ENCODE results near the gene FAM83C.
"Not testable (repeated sequence)": the region's sequence is repeated elsewhere in the genome, so short reads cannot be mapped to it uniquely, and the experiment has no call there.

The FAM83C gene

GRCh38 chr20:35318502-35319157 lies 26.4 kb upstream of the FAM83C start:
- TF ChIP-seq ZFX (IDR thresholded peaks at IDR 0.05; ENCODE audit: borderline replicate concordance): no peak
- TF ChIP-seq, protein P1, sequence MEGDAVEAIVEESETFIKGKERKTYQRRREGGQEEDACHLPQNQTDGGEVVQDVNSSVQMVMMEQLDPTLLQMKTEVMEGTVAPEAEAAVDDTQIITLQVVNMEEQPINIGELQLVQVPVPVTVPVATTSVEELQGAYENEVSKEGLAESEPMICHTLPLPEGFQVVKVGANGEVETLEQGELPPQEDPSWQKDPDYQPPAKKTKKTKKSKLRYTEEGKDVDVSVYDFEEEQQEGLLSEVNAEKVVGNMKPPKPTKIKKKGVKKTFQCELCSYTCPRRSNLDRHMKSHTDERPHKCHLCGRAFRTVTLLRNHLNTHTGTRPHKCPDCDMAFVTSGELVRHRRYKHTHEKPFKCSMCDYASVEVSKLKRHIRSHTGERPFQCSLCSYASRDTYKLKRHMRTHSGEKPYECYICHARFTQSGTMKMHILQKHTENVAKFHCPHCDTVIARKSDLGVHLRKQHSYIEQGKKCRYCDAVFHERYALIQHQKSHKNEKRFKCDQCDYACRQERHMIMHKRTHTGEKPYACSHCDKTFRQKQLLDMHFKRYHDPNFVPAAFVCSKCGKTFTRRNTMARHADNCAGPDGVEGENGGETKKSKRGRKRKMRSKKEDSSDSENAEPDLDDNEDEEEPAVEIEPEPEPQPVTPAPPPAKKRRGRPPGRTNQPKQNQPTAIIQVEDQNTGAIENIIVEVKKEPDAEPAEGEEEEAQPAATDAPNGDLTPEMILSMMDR (IDR thresholded peaks at IDR 0.05): no peak
- peak overlapping the region; percentile 74 for H3K27ac ChIP-seq

DNA sequence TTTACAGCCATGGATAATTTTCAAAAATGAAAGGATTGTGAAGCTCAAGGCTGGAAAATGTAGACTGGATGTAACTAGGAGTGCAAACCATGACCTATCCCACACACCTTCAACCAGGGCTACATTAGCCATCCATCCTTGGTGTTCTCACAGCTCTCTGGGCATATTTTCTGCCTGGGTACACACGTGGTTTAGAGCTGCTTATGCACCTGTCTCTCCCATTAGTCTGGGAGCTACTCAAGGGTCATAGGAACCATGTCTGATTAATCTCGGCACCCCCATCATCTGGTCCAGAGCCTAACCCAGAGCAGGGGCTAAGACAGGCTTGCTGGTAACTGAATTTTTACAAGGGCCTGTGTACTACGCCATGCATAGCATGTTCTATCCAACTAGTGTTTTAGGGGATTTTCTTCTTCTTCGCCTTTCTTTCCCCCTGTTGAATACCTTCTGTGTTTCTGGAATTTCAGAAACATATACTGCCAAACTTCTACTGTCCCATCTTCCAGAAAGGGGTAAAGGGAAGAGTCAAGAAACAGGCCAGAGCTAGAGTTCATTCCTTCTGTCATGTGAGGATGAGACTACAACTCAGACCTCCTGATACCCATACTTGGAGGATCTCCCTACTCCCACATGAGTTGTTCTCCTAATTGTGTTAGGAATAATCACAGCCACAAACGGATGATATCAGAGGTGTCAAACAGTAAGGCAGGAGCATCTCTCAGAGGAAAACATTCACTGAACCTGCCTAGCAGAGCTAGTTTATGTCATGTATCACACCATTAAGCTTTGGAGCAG lies 25.4 kb upstream of the FAM83C start:
- peak overlapping the region; percentile 74 for H3K27ac ChIP-seq
- no peak for TF ChIP-seq ZFX (IDR thresholded peaks at IDR 0.05; ENCODE audit: borderline replicate concordance)
- TF ChIP-seq, protein P1 (IDR thresholded peaks at IDR 0.05): no peak

DNA sequence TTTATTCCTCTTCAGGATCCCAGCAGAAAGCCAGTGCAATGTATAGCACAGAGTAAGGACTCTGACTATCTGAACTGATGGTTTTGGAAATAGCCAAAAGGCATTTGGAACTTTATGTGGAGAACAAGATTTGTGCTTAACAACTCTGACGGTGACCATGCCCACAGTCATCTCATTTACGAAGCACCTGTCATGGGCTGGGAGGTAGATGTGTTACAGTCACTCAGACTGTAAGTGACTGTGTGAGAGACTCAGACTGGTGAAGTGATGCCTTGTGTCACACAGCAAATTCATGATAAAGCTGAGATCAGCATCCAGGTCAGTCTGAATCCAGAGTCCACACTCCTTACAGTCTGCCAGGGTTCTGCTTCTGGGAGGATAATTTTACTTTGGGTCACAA lies 23.9 kb upstream of the FAM83C start:
- no peak overlapping the region for H3K27ac ChIP-seq
- TF ChIP-seq ZFX (IDR thresholded peaks at IDR 0.05; ENCODE audit: borderline replicate concordance): no peak
- TF ChIP-seq, protein P1 (IDR thresholded peaks at IDR 0.05): no peak

- H3K27ac ChIP-seq: not testable (repeated sequence)
Observed at GRCh38 chr20:35315632-35316020, 23.4 kb upstream of the FAM83C start.

DNA sequence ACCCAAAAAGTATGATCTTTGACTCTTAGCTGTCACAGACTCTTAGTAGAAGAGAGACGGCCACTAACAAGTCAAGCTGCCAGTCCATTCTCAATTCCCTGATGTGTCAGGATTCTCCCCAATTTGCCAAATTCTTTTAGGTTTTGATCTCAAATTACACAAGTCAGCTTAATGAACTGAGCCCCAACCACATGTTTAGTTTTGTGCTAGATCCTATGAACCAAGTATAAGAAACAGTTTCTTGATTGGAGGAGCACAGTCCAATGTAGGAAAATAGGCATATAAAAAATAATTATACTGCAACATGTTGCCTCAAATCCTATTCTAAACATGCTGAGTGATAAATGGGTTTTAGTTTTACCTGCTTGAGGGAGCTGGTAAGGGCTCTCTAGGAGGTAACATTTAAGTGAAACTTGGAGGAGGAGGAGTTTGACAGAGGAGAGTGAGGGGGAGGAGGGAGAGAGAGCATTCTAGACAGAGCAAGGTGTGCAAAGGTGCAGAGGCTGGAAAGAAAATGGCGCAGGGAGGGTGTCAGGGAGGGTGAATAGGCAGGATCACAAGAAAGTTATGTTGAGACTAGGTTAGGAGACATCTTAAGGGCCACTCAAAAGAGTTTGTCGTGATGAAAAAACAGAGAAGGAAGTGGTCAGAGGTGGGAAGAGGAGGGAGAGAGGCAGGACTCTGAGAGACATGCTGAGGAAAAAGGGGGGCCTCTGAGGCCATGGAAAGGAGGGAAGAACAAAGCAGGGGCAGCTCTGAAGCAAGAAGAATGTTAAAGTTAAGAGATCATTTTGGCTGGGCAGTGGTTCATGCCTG lies 22.8 kb upstream of the FAM83C start:
- no peak for TF ChIP-seq ZFX (IDR thresholded peaks at IDR 0.05; ENCODE audit: borderline replicate concordance)
- TF ChIP-seq, protein P1 (IDR thresholded peaks at IDR 0.05): no peak
- H3K27ac ChIP-seq: no peak overlapping the region

DNA sequence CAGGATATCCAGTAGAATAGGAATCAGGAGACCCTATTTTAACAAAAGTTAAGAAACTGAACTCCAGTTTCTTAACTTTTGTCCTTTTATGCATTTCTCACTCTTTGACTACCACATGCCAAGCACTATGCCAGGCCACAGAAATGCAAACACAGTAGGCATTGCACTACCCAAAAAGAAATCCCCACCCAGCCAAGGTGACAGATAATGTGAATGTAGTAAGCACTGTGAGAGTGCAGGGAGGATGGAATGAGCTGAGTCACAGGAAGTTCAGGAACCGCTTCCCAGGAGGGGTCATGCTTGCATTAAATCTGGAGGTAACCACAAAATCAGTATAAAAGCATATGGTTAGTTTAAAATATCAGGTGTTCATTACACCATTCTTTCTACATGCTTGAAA lies 20.1 kb upstream of the FAM83C start:
- TF ChIP-seq ZFX (IDR thresholded peaks at IDR 0.05; ENCODE audit: borderline replicate concordance): no peak
- H3K27ac ChIP-seq: no peak overlapping the region

DNA sequence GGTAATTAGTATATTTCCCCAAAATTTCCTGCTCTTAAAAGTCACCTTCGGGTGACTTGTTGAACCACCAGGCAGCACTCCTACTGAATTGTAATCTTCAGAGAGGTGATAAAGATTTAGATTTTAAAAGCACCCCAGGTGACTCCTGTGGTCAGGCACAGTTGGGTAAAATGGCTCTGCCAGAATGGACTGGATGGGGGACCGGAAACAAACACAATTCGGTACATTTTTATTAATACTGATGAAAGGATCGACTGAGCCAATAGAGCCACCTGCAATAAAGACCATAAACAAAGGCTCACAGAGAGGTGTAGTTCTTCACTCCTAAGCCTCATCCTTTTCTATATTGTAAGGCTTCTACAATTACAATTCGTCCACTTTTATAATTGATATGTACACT lies 19.6 kb upstream of the FAM83C start:
- H3K27ac ChIP-seq: no peak overlapping the region
- TF ChIP-seq, protein P1 (IDR thresholded peaks at IDR 0.05): no peak
- no peak for TF ChIP-seq ZFX (IDR thresholded peaks at IDR 0.05; ENCODE audit: borderline replicate concordance)

GRCh38 chr20:35311409-35311808 lies 19.2 kb upstream of the FAM83C start:
- no peak overlapping the region for H3K27ac ChIP-seq
- TF ChIP-seq, protein P1 (IDR thresholded peaks at IDR 0.05): no peak
- TF ChIP-seq ZFX (IDR thresholded peaks at IDR 0.05; ENCODE audit: borderline replicate concordance): no peak
